SU-DHL-6 (cell line): Measurements from ENCODE around the gene STK36.

Experiments used
- H2AFZ ChIP-seq: fragments of 200-600 bp; sonication (generic); 2 replicates; pipeline ENCODE4 v1.6.1; 2014; ENCODE audit warnings: low read depth, mild to moderate bottlenecking, moderate library complexity, mixed read lengths, antibody characterized with exemption, low read length; ENCODE audit not compliant: severe bottlenecking
- H3F3A ChIP-seq: fragments of 200-600 bp; shearing (Covaris generic); 2 replicates; pipeline ENCODE4 v1.6.0; 2016; ENCODE audit warnings: antibody characterized with exemption, mild to moderate bottlenecking; ENCODE audit not compliant: insufficient read depth
- H3K27ac ChIP-seq: fragments of 200-600 bp; sonication (generic); 2 replicates; pipeline ENCODE4 v1.5.1; 2016; ENCODE audit warnings: low read depth, mild to moderate bottlenecking, low read length, moderate library complexity, mixed read lengths
- H3K27me3 ChIP-seq: fragments of 200-600 bp; sonication (generic), shearing (Covaris generic); 2 replicates; pipeline ENCODE4 v1.6.0; 2014; ENCODE audit warnings: mild to moderate bottlenecking, low read length
- H3K36me3 ChIP-seq: fragments of 200-600 bp; sonication (generic); 2 replicates; pipeline ENCODE4 v1.6.1; 2014; ENCODE audit warnings: mild to moderate bottlenecking, low read length, mixed read lengths
- H3K4me2 ChIP-seq: fragments of 300-600, 200-600 bp; shearing (Covaris generic), sonication (generic); 2 replicates; pipeline ENCODE4 v1.6.0; 2014; ENCODE audit warnings: low read length, low read depth, mild to moderate bottlenecking; ENCODE audit not compliant: poor library complexity, severe bottlenecking
- H3K4me3 ChIP-seq: fragments of 200-600 bp; sonication (generic); 2 replicates; pipeline ENCODE4 v1.5.1; 2014; ENCODE audit warnings: antibody characterized with exemption, low read length, mild to moderate bottlenecking, mixed read lengths; ENCODE audit not compliant: insufficient read depth, poor library complexity, severe bottlenecking
- H3K79me2 ChIP-seq: fragments of 200-600 bp; sonication (generic); 2 replicates; pipeline ENCODE4 v1.6.1; 2014; ENCODE audit warnings: mild to moderate bottlenecking, low read length, moderate library complexity; ENCODE audit not compliant: insufficient read depth
- H3K9ac ChIP-seq: fragments of 200-600 bp; sonication (generic); 2 replicates; pipeline ENCODE4 v1.7.0; 2014; ENCODE audit warnings: mild to moderate bottlenecking, low read length
- H3K9me2 ChIP-seq: fragments of 200-600 bp; sonication (generic); replicated peaks from 2 replicates; pipeline ENCODE4 v1.6.1; 2014; ENCODE audit warnings: low read length; ENCODE audit not compliant: insufficient read depth
- H3K9me3 ChIP-seq: fragments of 200-600 bp; sonication (generic); 2 replicates; pipeline ENCODE4 v1.6.1; 2014; ENCODE audit warnings: low read length, mixed read lengths; ENCODE audit not compliant: insufficient read depth
- H4K20me1 ChIP-seq: fragments of 200-600 bp; sonication (generic); 2 replicates; pipeline ENCODE4 v1.6.1; 2014; ENCODE audit warnings: low read depth, mild to moderate bottlenecking, antibody characterized with exemption, low read length, moderate library complexity, mixed read lengths
- EZH2phosphoT487 ChIP-seq: fragments of 200-600 bp; sonication (generic), shearing (Covaris generic); conservative IDR thresholded peaks from 2 replicates; pipeline ENCODE4 v1.6.1; 2018; ENCODE audit warnings: mild to moderate bottlenecking, antibody characterized with exemption, low read length, moderate library complexity, mixed read lengths
- TF ChIP-seq, protein P1 (sequence below): fragments of 200-600 bp; sonication (generic); IDR thresholded peaks from one replicate; pipeline ENCODE4 v1.5.1; 2017; ENCODE audit warnings: antibody characterized with exemption, mild to moderate bottlenecking, low read length, moderate library complexity; ENCODE audit not compliant: insufficient read depth, poor library complexity, severe bottlenecking

Gene STK36

DNA sequence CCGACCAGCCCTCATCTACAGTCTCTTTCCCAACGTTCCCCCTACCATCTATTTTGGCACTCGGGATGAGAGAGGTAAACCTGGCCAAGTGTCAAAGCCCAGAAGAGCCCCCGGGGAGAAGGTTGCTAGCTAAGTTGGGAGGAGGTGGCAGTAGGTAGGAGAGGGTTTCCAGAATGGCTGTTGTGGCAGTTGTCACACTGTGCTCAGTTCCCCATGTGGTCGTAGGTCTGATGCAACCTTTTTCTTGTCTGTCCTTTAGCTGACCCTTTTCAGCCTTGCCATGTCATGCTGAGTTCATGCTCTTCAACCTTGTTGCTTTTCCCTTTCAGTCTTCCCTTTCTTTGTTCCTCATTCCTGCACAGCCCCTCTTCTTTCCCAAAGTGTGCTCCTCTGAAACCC is 73.3 kb downstream of the STK36 start:
- Histone ChIP-seq H3K79me2 (no peaks in the 10 kb centered on the region), H2AFZ (no peak overlapping the region), H3K4me2 (no peak overlapping the region), H3K27ac (no peak overlapping the region), H3K9me2 (no peaks in the 10 kb centered on the region), H3K36me3 (peaks cover 12% of the 10 kb centered on the region; the same call in 1 of the 2 replicates), H4K20me1 (no peaks in the 10 kb centered on the region), H3K4me3 (no peak overlapping the region), H3K9ac (no peak overlapping the region), H3K27me3 (no peaks in the 10 kb centered on the region), H3K9me3 (no peaks in the 10 kb centered on the region), H3F3A (no peaks in the 10 kb centered on the region)
- TF ChIP-seq, protein P1, sequence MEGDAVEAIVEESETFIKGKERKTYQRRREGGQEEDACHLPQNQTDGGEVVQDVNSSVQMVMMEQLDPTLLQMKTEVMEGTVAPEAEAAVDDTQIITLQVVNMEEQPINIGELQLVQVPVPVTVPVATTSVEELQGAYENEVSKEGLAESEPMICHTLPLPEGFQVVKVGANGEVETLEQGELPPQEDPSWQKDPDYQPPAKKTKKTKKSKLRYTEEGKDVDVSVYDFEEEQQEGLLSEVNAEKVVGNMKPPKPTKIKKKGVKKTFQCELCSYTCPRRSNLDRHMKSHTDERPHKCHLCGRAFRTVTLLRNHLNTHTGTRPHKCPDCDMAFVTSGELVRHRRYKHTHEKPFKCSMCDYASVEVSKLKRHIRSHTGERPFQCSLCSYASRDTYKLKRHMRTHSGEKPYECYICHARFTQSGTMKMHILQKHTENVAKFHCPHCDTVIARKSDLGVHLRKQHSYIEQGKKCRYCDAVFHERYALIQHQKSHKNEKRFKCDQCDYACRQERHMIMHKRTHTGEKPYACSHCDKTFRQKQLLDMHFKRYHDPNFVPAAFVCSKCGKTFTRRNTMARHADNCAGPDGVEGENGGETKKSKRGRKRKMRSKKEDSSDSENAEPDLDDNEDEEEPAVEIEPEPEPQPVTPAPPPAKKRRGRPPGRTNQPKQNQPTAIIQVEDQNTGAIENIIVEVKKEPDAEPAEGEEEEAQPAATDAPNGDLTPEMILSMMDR, result no peak
- TF ChIP-seq EZH2phosphoT487, result no peak

DNA sequence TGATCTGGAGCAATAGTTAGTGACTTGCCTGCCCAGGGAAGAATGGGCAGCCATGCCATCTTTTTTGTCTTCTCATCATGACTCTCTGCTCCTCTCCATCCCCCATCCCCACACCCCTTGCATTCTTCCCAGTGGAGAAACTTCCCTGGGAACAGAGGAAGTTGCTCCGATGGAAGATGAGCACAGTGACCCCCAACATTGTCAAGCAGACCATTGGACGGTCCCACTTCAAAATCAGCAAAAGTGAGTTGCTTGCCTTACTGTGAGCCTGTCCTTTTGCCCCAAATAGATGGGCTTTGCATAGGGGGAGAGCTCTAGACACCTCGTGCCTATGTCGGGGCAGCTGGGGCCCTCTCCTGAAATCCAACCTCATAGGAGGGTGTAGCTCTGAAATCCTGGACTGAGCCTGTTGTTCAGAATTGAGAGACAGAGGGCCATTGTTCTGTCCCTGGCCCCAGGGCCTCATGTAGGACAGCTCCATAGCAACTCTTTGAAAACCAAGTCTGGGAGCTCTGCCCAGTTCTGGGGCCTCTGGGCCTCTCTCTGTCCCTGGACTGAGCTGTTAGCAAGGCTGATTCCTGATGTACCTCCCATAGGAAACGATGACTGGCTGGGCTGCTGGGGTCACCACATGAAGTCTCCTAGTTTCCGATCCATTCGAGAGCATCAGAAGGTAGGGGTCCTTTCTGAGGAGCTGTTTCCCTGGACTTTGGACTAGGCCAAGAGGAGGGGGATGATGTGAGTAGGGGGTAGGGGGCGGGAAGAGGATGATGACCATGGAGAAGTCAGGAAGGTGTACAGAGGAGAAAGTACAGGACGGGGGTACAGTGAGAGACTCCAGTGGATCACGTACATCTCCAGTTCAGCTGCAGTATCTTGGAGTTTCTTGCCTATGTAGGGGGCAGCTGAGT is 73.9 kb downstream of the STK36 start:
- H3K4me3 ChIP-seq, result no peak overlapping the region
- TF ChIP-seq, protein P1, result no peak
- no peak for TF ChIP-seq EZH2phosphoT487
- no peak overlapping the region for H2AFZ ChIP-seq
- H3K4me2 ChIP-seq, result no peak overlapping the region
- H3K79me2 ChIP-seq, result no peaks in the 10 kb centered on the region
- no peaks in the 10 kb centered on the region for H3K27me3 ChIP-seq
- no peaks in the 10 kb centered on the region for H3K9me2 ChIP-seq
- H4K20me1 ChIP-seq, result no peaks in the 10 kb centered on the region
- H3K9ac ChIP-seq, result no peak overlapping the region
- no peaks in the 10 kb centered on the region for H3F3A ChIP-seq
- no peak overlapping the region for H3K27ac ChIP-seq
- H3K36me3 ChIP-seq, result peaks cover 14% of the 10 kb centered on the region; the same call in 1 of the 2 replicates
- H3K9me3 ChIP-seq, result no peaks in the 10 kb centered on the region

DNA sequence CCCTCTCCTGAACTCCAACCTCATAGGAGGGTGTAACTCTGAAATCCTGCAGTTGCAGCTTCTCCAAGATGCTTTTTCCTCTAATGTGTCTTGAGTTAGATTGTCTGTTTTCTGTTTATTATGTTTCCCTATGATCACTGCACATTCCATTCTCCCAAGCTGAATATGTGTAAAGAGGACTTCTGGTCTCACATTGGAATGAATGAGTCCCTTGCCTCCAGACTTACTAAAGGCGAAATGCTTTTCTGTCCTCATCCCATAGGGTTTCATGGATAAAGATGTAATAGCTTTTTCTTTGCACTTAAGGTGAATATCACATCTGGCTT is 74.5 kb downstream of the STK36 start:
- H3K9ac ChIP-seq, result no peak overlapping the region
- no peak overlapping the region for H3K4me2 ChIP-seq
- no peak overlapping the region for H3K27ac ChIP-seq
- H3K36me3 ChIP-seq, result peaks cover 15% of the 10 kb centered on the region; the same call in 1 of the 2 replicates
- no peaks in the 10 kb centered on the region for H3K9me3 ChIP-seq
- no peaks in the 10 kb centered on the region for H3F3A ChIP-seq
- H3K79me2 ChIP-seq, result no peaks in the 10 kb centered on the region
- TF ChIP-seq EZH2phosphoT487, result no peak
- TF ChIP-seq, protein P1, result no peak
- H3K27me3 ChIP-seq, result no peaks in the 10 kb centered on the region
- H4K20me1 ChIP-seq, result no peaks in the 10 kb centered on the region
- H3K4me3 ChIP-seq, result no peak overlapping the region
- no peak overlapping the region for H2AFZ ChIP-seq
- no peaks in the 10 kb centered on the region for H3K9me2 ChIP-seq
